Measurements from ENCODE around the gene FAM81A.

DNA sequence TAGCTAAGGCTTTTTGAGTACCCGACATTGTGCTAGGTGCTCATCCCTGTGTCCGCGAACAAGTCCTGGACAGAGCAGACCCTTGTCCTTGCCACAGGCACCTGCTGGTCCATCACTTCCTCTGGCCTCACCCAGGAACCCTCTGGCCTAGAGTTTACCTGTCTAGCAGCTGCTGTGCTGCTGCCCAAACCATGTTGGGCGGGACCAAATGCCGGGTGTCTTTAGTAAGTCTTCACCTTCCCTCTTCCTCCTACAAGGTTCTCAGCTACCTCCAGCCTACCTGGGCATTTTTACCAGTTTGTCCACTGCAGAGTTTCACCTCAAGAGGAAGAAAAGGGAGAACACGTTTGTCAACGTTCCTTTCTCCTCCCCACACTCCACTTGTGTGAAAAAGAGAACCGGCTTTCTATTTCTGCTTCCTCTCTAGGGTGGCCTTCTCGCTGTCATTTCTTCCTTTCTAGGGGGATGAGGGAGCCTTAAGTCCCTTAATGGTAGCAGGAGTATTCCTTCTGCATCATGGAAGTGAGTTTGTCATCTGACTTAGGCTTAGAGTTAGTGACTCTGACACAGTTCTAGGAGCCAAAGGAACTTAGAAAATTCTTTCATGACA, 93.2 kb downstream of the FAM81A start:
- TF ChIP-seq, protein P1, sequence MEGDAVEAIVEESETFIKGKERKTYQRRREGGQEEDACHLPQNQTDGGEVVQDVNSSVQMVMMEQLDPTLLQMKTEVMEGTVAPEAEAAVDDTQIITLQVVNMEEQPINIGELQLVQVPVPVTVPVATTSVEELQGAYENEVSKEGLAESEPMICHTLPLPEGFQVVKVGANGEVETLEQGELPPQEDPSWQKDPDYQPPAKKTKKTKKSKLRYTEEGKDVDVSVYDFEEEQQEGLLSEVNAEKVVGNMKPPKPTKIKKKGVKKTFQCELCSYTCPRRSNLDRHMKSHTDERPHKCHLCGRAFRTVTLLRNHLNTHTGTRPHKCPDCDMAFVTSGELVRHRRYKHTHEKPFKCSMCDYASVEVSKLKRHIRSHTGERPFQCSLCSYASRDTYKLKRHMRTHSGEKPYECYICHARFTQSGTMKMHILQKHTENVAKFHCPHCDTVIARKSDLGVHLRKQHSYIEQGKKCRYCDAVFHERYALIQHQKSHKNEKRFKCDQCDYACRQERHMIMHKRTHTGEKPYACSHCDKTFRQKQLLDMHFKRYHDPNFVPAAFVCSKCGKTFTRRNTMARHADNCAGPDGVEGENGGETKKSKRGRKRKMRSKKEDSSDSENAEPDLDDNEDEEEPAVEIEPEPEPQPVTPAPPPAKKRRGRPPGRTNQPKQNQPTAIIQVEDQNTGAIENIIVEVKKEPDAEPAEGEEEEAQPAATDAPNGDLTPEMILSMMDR (IDR thresholded peaks at IDR 0.05): no peak
- TF ChIP-seq POLR2A (IDR thresholded peaks at IDR 0.05): no peak
